Fibroblast of peridontal ligament (primary cell): ENCODE measurements around the gene SHISAL2B.
A peak's percentile ranks its signal among the peaks of the same experiment; 100 is the strongest.

Experiments used
- DNase-seq: peaks from one replicate; pipeline ENCODE4 v3.0.0-alpha.2; 2010; ENCODE audit errors: extremely low read depth

SHISAL2B gene

GRCh38 chr5:64690417-64691151 is at the start of gene SHISAL2B:
Gene SHISAL2B, plus strand, starts transcription at chr5:64690503. Its CDS starts 121 bp downstream, at chr5:64690624.
- DNase-seq = no peak

GRCh38 chr5:64644831-64645230 is 45.5 kb upstream of the SHISAL2B start:
- DNase-seq = no peak

- DNase-seq = no peak
These were observed 44.1 kb upstream of the SHISAL2B start for GRCh38 chr5:64646169-64646568.

GRCh38 chr5:64649512-64649911 is 40.8 kb upstream of the SHISAL2B start:
- no peak for DNase-seq

GRCh38 chr5:64653766-64654560 is 36.3 kb upstream of the SHISAL2B start:
- DNase-seq = no peak

GRCh38 chr5:64654561-64654938 is 35.8 kb upstream of the SHISAL2B start:
- DNase-seq = no peak

- no peak for DNase-seq
These were observed 34.7 kb upstream of the SHISAL2B start for GRCh38 chr5:64655596-64655995.

- no peak for DNase-seq
These were observed 31.0 kb upstream of the SHISAL2B start for GRCh38 chr5:64659289-64659688.

- DNase-seq = peak; percentile 30
These were observed 27.1 kb upstream of the SHISAL2B start for GRCh38 chr5:64663181-64663580.

- DNase-seq = no peak
These were observed 25.1 kb upstream of the SHISAL2B start for GRCh38 chr5:64665243-64665642.

- peak; percentile 35 for DNase-seq
These were observed 24.2 kb upstream of the SHISAL2B start for GRCh38 chr5:64666078-64666477.

GRCh38 chr5:64667068-64667467 is 23.2 kb upstream of the SHISAL2B start:
- DNase-seq = no peak

GRCh38 chr5:64670277-64670676 is 20.0 kb upstream of the SHISAL2B start:
- no peak for DNase-seq

GRCh38 chr5:64671678-64672077 is 18.6 kb upstream of the SHISAL2B start:
- no peak for DNase-seq

GRCh38 chr5:64678374-64678773 is 11.9 kb upstream of the SHISAL2B start:
- no peak for DNase-seq

GRCh38 chr5:64680289-64680688 is 10.0 kb upstream of the SHISAL2B start:
- DNase-seq = no peak

- no peak for DNase-seq
These were observed 7.7 kb upstream of the SHISAL2B start for GRCh38 chr5:64682608-64683007.

- no peak for DNase-seq
These were observed 4.4 kb upstream of the SHISAL2B start for GRCh38 chr5:64685866-64686265.

GRCh38 chr5:64688391-64688790 is 1.9 kb upstream of the SHISAL2B start:
- DNase-seq = no peak

- no peak for DNase-seq
These were observed 1.3 kb upstream of the SHISAL2B start for GRCh38 chr5:64688965-64689364.

GRCh38 chr5:64690104-64690416 is 243 bp upstream of the SHISAL2B start:
- no peak for DNase-seq

- no peak for DNase-seq
These were observed 988 bp downstream of the SHISAL2B start for GRCh38 chr5:64691291-64691690.

- DNase-seq = no peak
These were observed 3.3 kb downstream of the SHISAL2B start for GRCh38 chr5:64693636-64694035.
